Measurements from ENCODE around the gene PIP5K1A.

The PIP5K1A gene

DNA sequence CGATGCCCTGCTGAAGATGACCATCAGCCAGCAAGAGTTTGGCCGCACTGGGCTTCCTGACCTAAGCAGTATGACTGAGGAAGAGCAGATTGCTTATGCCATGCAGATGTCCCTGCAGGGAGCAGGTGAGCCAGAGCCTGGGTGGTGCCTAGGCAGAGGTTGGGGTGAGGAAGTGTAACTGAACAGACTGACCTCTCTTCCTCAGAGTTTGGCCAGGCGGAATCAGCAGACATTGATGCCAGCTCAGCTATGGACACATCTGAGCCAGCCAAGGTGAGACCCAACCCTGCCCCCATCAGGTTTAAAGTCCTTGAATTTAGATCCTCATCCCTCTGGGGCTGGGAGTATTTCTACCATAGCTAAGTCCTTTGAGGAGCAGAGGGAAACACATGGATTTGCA lies 68.0 kb downstream of the PIP5K1A start:
- TF ChIP-seq POLR2AphosphoS5 (IDR thresholded peaks at IDR 0.05; ENCODE audit: low read depth, low read length) (no peak), REST (IDR thresholded peaks at IDR 0.05; ENCODE audit: insufficient read depth in 1 of 2, low read depth in 2 of 2, low read length in 2 of 2) (no peak), SIN3A (IDR thresholded peaks at IDR 0.05; ENCODE audit: borderline replicate concordance, insufficient read depth, low read length) (no peak), TAF1 (IDR thresholded peaks at IDR 0.05; ENCODE audit: borderline replicate concordance, insufficient read depth, low read length) (no peak), FOXP2 (optimal IDR thresholded peaks at IDR 0.05; ENCODE audit: borderline replicate concordance, extremely low read depth, extremely low read length, insufficient read depth) (no peak)

DNA sequence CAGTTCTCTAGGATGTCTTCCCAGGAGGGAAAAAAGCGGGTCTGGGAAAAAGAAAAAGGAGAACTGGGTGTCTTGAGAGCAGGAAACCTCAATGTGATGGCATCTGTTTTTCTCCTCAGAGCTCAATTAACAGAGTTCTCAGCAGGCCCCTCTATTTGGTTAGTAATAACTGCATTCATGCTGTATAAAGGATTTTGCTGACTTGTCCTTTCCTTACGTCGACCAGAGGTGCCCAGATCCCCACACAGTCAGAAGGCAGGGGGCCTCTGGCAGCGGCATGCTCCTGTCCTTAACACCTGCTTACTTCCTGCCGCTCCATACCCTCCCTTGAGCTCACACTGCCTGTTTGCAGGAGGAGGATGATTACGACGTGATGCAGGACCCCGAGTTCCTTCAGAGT lies 68.5 kb downstream of the PIP5K1A start:
- TF ChIP-seq SIN3A (IDR thresholded peaks at IDR 0.05; ENCODE audit: borderline replicate concordance, insufficient read depth, low read length): no peak
- no peak for TF ChIP-seq REST (IDR thresholded peaks at IDR 0.05; ENCODE audit: insufficient read depth in 1 of 2, low read depth in 2 of 2, low read length in 2 of 2)
- TF ChIP-seq TAF1 (IDR thresholded peaks at IDR 0.05; ENCODE audit: borderline replicate concordance, insufficient read depth, low read length): no peak
- no peak for TF ChIP-seq POLR2AphosphoS5 (IDR thresholded peaks at IDR 0.05; ENCODE audit: low read depth, low read length)
- TF ChIP-seq FOXP2 (optimal IDR thresholded peaks at IDR 0.05; ENCODE audit: borderline replicate concordance, extremely low read depth, extremely low read length, insufficient read depth): no peak

DNA sequence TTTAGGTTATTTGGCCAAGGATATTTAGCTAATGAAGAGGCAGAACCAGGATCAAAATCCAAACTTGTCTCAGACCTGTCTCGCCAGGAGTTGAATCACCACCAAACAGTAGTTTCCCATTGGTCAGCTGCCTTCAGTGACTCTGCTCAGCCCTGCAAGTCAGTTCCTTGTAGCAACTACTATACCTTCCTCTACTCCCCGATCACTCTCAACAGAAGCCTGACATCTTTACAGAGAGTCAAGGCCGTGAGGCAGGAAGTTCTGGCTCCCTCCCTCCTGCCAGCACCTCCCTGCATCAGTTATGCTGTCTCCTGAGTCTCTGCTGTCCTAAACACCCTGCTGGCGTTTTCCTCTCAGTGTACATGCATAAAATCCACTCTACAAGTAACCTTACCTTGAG lies 69.4 kb downstream of the PIP5K1A start:
- TF ChIP-seq FOXP2 (optimal IDR thresholded peaks at IDR 0.05; ENCODE audit: borderline replicate concordance, extremely low read depth, extremely low read length, insufficient read depth) (no peak), SIN3A (IDR thresholded peaks at IDR 0.05; ENCODE audit: borderline replicate concordance, insufficient read depth, low read length) (no peak), REST (IDR thresholded peaks at IDR 0.05; ENCODE audit: insufficient read depth in 1 of 2, low read depth in 2 of 2, low read length in 2 of 2) (no peak), TAF1 (IDR thresholded peaks at IDR 0.05; ENCODE audit: borderline replicate concordance, insufficient read depth, low read length) (no peak), POLR2AphosphoS5 (IDR thresholded peaks at IDR 0.05; ENCODE audit: low read depth, low read length) (no peak)

DNA sequence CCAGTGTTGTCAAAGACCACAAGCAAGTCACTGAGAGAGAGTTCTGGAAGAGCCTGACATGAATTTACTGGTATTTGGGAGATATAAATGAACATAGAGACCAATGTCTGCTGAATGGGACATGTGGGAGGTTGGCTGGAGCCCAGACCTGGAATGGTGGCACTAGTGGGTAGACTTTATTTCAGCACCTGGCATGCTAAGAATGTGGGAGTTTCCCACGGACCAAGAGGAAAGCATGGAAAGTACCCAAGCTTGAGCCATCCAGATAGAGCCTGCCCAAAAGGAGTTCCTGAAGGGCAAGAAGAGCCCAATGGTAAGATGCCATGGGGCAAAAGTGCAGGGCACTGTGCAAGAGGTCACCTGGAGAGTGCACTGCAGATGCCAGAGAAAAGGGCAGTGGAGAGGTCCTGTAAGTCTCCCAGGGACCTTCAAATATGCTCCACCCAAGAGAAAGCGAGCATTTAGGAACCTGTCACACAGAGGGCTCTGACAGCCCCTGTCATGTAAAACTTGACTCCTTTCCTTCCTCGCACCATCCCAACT lies 75.6 kb downstream of the PIP5K1A start:
- TF ChIP-seq FOXP2 (optimal IDR thresholded peaks at IDR 0.05; ENCODE audit: borderline replicate concordance, extremely low read depth, extremely low read length, insufficient read depth) (no peak), POLR2AphosphoS5 (IDR thresholded peaks at IDR 0.05; ENCODE audit: low read depth, low read length) (no peak), REST (IDR thresholded peaks at IDR 0.05; ENCODE audit: insufficient read depth in 1 of 2, low read depth in 2 of 2, low read length in 2 of 2) (no peak), SIN3A (IDR thresholded peaks at IDR 0.05; ENCODE audit: borderline replicate concordance, insufficient read depth, low read length) (no peak), TAF1 (IDR thresholded peaks at IDR 0.05; ENCODE audit: borderline replicate concordance, insufficient read depth, low read length) (no peak)

DNA sequence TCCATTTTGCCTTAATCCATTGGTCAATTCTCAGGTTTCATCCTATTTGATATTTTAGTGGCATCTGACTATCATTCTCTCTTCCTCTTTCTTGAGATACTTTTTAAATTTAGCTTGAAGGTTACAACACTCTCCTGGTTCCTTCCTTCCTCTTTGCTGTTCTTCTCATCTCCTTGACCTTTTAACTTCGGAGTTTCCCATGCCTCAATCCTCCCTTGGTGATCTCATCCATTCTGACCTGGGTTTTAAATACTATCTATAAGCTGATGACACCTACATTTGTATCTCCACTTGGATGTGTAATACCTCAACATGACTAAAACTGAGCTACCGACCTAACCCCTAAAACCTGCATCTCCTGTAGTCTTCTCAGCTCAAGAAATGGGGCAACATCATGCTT lies 78.9 kb downstream of the PIP5K1A start:
- TF ChIP-seq POLR2AphosphoS5 (IDR thresholded peaks at IDR 0.05; ENCODE audit: low read depth, low read length) (no peak), FOXP2 (optimal IDR thresholded peaks at IDR 0.05; ENCODE audit: borderline replicate concordance, extremely low read depth, extremely low read length, insufficient read depth) (no peak), REST (IDR thresholded peaks at IDR 0.05; ENCODE audit: insufficient read depth in 1 of 2, low read depth in 2 of 2, low read length in 2 of 2) (no peak), SIN3A (IDR thresholded peaks at IDR 0.05; ENCODE audit: borderline replicate concordance, insufficient read depth, low read length) (no peak), TAF1 (IDR thresholded peaks at IDR 0.05; ENCODE audit: borderline replicate concordance, insufficient read depth, low read length) (no peak)
